ENCODE measurements around the gene SNRNP200.
A peak's percentile ranks its signal among the peaks of the same experiment; 100 is the strongest.

SNRNP200 gene

DNA sequence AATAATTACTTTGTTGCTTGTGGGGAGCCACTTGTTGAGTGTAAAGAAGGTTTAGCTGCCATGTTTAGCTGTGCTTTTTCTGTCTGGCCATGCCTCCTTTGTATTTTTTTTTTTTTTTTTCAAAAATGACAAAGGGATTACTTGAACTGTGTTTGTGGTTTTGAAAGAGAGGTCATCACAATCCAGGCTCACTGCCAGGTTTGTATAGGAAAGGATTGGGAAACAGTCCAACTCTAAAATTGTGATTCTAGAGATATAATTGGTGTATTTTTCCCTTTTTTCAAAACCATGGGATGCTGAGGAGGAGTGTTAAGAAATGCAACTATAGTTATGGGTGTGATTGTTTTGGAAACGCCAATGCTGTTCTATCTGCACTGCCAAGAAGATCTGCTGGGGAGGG is 24.1 kb upstream of the SNRNP200 start:
- no peaks in the 10 kb centered on the region for H3K27me3 ChIP-seq (ENCODE audit: insufficient read depth, low read depth)
- no peak overlapping the region for H3K27ac ChIP-seq
- no peak overlapping the region for H3K9ac ChIP-seq
- H3K4me3 ChIP-seq (IDR thresholded peaks at IDR 0.05; ENCODE audit: insufficient read depth, low read depth, low read length): no peak overlapping the region
- H3K36me3 ChIP-seq (ENCODE audit: insufficient read depth): no peaks in the 10 kb centered on the region
- no peaks in the 10 kb centered on the region for H4K20me1 ChIP-seq (ENCODE audit: insufficient read depth)
- H3K4me1 ChIP-seq (ENCODE audit: low read depth, poor library complexity, severe bottlenecking): peaks cover 31% of the 10 kb centered on the region
- peaks cover under 1% of the 10 kb centered on the region; the same call in 1 of the 2 replicates for H3K79me2 ChIP-seq (ENCODE audit: insufficient read depth, low read depth)
- no peak overlapping the region for H3K4me2 ChIP-seq
- H2AFZ ChIP-seq (ENCODE audit: low read depth): no peak overlapping the region
- TF ChIP-seq, protein P1, sequence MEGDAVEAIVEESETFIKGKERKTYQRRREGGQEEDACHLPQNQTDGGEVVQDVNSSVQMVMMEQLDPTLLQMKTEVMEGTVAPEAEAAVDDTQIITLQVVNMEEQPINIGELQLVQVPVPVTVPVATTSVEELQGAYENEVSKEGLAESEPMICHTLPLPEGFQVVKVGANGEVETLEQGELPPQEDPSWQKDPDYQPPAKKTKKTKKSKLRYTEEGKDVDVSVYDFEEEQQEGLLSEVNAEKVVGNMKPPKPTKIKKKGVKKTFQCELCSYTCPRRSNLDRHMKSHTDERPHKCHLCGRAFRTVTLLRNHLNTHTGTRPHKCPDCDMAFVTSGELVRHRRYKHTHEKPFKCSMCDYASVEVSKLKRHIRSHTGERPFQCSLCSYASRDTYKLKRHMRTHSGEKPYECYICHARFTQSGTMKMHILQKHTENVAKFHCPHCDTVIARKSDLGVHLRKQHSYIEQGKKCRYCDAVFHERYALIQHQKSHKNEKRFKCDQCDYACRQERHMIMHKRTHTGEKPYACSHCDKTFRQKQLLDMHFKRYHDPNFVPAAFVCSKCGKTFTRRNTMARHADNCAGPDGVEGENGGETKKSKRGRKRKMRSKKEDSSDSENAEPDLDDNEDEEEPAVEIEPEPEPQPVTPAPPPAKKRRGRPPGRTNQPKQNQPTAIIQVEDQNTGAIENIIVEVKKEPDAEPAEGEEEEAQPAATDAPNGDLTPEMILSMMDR (conservative IDR thresholded peaks at IDR 0.05; ENCODE audit: low read depth, low read length): no peak

GRCh38 chr2:96326990-96327820 is 21.9 kb upstream of the SNRNP200 start:
- no peak overlapping the region for H3K4me2 ChIP-seq

DNA sequence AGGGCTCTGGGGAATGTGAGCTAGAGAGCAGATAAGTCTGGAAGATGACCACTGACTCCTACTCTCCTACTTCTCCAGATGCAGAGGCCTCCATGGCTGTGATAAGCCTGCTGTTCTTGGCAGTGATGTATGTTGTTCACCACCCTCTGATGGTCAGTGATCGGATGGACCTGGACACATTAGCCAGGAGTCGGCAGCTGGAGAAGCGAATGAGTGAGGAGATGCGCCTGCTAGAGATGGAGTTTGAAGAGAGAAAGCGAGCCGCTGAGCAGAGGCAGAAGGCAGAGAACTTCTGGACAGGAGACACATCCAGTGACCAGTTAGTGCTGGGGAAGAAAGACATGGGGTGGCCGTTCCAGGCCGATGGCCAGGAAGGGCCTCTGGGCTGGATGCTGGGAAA is 21.2 kb upstream of the SNRNP200 start:
- Histone ChIP-seq H3K4me2 (peak overlapping the region; percentile 63; the same call in 1 of the 2 replicates), H2AFZ (ENCODE audit: low read depth) (no peak overlapping the region), H3K9ac (no peak overlapping the region), H3K27me3 (ENCODE audit: insufficient read depth, low read depth) (no peaks in the 10 kb centered on the region), H3K36me3 (ENCODE audit: insufficient read depth) (no peaks in the 10 kb centered on the region), H3K27ac (no peak overlapping the region), H3K79me2 (ENCODE audit: insufficient read depth, low read depth) (no peaks in the 10 kb centered on the region; the same call in 1 of the 2 replicates), H3K4me3 (IDR thresholded peaks at IDR 0.05; ENCODE audit: insufficient read depth, low read depth, low read length) (no peak overlapping the region), H4K20me1 (ENCODE audit: insufficient read depth) (no peaks in the 10 kb centered on the region), H3K4me1 (ENCODE audit: low read depth, poor library complexity, severe bottlenecking) (peaks cover 48% of the 10 kb centered on the region)
- TF ChIP-seq, protein P1 (conservative IDR thresholded peaks at IDR 0.05; ENCODE audit: low read depth, low read length): no peak

More at GRCh38 chr2:96326990-96327820, 21.9 kb upstream of the SNRNP200 start:
- Histone ChIP-seq H3K27me3 (ENCODE audit: insufficient read depth, low read depth) (no peaks in the 10 kb centered on the region), H3K36me3 (ENCODE audit: insufficient read depth) (no peaks in the 10 kb centered on the region), H4K20me1 (ENCODE audit: insufficient read depth) (no peaks in the 10 kb centered on the region), H3K27ac (no peak overlapping the region), H2AFZ (ENCODE audit: low read depth) (no peak overlapping the region), H3K4me1 (ENCODE audit: low read depth, poor library complexity, severe bottlenecking) (peaks cover 48% of the 10 kb centered on the region), H3K79me2 (ENCODE audit: insufficient read depth, low read depth) (no peaks in the 10 kb centered on the region; the same call in 1 of the 2 replicates), H3K9ac (no peak overlapping the region), H3K4me3 (IDR thresholded peaks at IDR 0.05; ENCODE audit: insufficient read depth, low read depth, low read length) (no peak overlapping the region)
- TF ChIP-seq, protein P1 (conservative IDR thresholded peaks at IDR 0.05; ENCODE audit: low read depth, low read length): no peak

- Histone ChIP-seq H2AFZ (ENCODE audit: low read depth) (peak overlapping the region; percentile 87), H3K4me2 (peak overlapping the region; percentile 63), H3K36me3 (ENCODE audit: insufficient read depth) (no peaks in the 10 kb centered on the region), H3K4me1 (ENCODE audit: low read depth, poor library complexity, severe bottlenecking) (peaks cover 48% of the 10 kb centered on the region), H3K4me3 (IDR thresholded peaks at IDR 0.05; ENCODE audit: insufficient read depth, low read depth, low read length) (peak overlapping the region; percentile 63), H3K79me2 (ENCODE audit: insufficient read depth, low read depth) (no peaks in the 10 kb centered on the region; the same call in 1 of the 2 replicates), H3K27me3 (ENCODE audit: insufficient read depth, low read depth) (no peaks in the 10 kb centered on the region), H4K20me1 (ENCODE audit: insufficient read depth) (no peaks in the 10 kb centered on the region), H3K27ac (no peak overlapping the region), H3K9ac (peak overlapping the region; percentile 79)
- TF ChIP-seq, protein P1 (conservative IDR thresholded peaks at IDR 0.05; ENCODE audit: low read depth, low read length): no peak
Observed at GRCh38 chr2:96325884-96326255, 20.5 kb upstream of the SNRNP200 start.

All from KMS-11 (cell line).